AG09319 (cell line): ENCODE results near the gene ZFP36.

Source experiments
- DNase-seq: peaks from one replicate; pipeline ENCODE4 v3.0.0-alpha.2; 2010; ENCODE audit warnings: low read depth; ENCODE audit errors: extremely low read depth
- TF ChIP-seq, protein P1 (sequence below): IDR thresholded peaks from 2 replicates; pipeline ENCODE4 v1.5.1; 2011; ENCODE audit warnings: low read depth, mild to moderate bottlenecking, inconsistent platforms, low read length, moderate library complexity

Gene ZFP36

DNA sequence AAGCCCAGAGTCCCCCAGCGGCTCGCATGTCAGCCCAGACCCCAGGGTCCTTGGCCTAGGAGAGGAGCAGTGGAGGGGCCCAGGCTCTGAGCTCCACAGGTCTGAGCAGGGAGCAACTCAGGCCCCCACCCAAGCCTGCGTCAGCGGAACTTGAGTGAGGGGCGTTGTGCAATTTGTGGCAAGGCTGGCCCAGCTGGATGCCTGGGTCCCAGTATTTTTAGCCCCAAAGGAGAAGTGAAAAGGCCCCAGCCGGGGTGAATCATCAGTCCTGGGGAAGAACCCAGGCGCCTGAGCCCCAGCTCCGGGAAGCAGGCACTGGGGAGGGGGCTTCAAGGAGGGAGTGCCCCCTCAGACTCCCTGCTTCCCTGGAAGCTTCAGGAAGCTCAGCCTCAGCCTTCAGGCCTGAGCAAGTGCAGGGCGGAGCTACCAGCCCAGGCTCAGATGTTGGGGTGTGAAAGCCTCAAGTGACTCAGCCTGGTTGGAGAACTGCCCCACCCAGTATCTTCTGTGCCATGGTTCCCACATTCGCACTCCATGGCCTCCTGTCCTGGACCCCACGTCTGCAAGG is 8.3 kb upstream of the ZFP36 start:
- peak; percentile 81 for DNase-seq
- TF ChIP-seq, protein P1, sequence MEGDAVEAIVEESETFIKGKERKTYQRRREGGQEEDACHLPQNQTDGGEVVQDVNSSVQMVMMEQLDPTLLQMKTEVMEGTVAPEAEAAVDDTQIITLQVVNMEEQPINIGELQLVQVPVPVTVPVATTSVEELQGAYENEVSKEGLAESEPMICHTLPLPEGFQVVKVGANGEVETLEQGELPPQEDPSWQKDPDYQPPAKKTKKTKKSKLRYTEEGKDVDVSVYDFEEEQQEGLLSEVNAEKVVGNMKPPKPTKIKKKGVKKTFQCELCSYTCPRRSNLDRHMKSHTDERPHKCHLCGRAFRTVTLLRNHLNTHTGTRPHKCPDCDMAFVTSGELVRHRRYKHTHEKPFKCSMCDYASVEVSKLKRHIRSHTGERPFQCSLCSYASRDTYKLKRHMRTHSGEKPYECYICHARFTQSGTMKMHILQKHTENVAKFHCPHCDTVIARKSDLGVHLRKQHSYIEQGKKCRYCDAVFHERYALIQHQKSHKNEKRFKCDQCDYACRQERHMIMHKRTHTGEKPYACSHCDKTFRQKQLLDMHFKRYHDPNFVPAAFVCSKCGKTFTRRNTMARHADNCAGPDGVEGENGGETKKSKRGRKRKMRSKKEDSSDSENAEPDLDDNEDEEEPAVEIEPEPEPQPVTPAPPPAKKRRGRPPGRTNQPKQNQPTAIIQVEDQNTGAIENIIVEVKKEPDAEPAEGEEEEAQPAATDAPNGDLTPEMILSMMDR: no peak

DNA sequence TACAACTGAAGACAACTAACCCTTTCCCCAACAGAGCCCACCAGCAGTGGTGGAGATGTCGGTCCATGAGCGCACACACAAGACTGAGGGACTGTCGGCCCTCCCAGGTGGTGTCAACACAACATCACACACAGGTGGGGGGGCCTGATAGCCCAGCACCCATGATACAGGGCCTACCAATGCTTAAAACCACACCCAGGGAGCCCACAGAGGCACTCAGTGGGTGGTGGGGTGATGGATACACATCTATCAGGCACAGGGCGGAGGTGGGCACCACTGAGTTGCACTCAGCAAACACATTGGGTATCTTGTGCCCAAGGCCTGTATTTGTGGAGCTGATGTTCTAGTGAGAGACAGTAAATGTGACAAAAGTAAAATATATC is 7.0 kb upstream of the ZFP36 start:
- TF ChIP-seq, protein P1: no peak
- DNase-seq: no peak

DNA sequence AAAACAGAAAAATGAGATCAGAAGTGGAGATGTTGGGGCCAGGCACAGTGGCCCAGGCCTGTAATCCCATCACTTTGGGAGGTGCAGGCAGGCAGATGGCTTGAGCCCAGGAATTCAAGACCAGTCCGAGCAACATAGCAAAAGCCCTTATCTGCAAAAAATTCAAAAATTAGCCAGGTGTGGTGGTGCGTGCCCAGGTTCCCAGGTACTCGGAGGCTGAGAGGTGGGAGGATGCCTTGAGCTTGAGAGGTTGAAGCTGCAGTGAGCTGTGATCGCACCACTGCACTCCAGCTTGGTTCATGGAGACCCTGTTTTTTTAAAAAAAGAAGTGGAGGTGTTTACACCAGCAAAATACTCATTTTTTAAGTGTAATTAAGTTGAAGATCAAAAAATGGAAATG is 6.6 kb upstream of the ZFP36 start:
- DNase-seq: no peak
- TF ChIP-seq, protein P1: no peak

DNA sequence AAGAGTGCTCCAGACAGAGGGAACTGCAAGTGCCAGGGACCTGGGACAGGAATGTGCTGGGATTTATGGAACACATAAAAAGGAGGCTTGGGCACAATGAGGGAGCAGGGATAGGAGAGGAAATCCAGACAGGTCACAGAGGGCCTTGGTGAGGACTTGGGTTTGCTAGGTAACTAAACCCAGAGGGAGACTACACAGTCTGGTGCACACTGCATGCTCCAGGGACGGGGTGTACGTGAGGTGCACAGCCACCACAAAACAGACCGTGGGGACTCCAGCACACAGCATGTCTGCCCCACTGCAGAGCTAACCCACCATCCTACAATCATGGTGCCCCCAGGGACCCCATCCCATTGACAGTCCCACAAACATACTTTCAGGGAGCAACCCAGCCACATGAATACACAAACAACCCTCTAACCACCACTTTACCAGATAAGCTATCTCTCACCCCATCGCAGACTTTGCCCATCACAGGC is 5.5 kb upstream of the ZFP36 start:
- TF ChIP-seq, protein P1: no peak
- DNase-seq: no peak

DNA sequence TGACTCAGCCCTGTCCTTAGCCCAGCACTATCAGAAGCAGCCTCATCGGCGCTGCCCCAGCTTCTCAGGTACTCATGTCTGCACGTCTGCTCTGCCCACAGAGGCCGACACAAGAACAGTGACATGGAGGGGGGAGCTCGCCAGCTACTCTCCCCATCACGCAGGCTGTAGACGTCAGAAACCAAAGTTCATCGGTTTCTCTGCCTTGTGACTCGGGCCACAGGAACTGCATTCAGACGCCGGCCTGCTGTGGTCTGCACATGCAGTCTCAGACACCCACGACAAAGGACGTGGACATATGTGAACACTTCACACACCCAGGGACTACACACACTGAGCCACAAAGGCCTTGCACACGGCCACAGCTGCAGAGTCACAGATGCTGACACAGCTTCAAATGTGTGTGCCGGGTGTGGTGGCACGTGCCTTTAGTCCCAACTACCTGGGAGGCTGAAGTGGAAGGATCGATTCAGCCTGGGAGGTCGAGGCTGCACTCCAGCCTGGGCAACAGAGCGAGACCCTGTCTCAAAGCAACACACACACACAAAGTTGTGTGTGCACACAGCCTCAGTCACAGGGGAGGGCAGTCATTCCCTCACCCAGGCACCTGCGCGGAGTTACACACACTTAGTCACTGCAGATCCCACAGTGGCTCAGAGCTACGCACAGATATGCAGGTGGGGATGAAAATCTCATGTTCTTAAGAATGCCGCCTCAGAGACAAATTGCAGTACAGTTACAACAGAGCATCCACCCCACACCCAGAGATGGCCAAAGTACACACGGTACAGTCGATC is 4.9 kb upstream of the ZFP36 start:
- no peak for DNase-seq
- TF ChIP-seq, protein P1: no peak

DNA sequence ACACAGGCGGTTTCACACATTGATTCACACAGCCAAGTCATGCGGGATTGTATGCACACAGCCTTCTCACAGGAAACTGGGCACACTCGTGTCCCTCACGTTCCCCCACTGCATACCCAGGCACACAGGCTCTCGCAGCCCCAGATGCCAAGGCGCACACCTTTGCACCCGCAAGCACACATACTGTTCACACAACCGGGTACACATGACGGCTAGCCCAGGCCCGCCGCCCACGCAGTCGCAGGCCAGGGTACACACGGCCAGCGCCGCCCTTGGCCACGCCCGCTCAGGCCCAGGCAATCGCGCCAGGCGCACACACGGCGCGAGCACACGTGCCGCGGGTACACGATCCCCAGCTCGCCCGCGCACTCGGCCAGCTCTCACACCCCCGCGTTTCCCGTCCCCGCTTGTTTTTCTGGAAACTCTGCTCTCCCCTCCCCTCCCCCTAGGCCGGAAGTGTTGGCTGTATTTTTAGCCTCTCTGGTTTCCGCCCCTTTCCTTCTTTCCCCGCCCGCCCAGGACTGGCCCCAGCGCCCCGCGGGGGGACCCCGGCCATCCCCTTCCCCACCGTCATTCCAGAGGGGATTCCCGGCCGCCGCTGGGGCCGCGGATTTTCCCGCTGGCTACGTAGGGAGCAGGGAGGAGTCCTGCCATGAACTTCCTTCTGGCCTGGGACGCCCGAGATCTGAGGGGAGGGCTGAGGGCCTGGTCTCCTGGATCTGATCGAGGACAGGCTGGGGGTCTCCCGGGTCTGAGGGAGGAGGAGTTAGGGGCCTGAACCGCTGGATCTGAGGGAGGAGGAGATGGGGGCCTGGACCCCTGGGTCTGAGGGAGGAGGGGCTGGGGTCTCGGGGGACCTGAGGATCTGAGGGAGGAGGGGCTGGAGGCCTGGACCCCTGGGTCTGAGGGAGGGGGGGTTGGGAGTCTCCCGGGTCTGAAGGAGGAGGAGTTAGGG is 4.0 kb upstream of the ZFP36 start:
- peak; percentile 87 for DNase-seq
- TF ChIP-seq, protein P1: no peak
